Pulmonary artery endothelial cell (primary cell): Measurements from ENCODE around the gene S100A1. TPM values are rescaled to one million over a fixed set of nuclear protein-coding genes. Genes with fewer than 3 reads are reported as not detected.
A peak's percentile ranks its signal among the peaks of the same experiment; 100 is the strongest.

Experiments used
- DNase-seq: peaks from one replicate; pipeline ENCODE4 v3.0.0-alpha.2; 2011; ENCODE audit warnings: low read depth, low spot score
- total RNA-seq: library from RNA; depleted of rRNA; stranded (reverse); fragments of >200 nt; gene quantifications from 2 replicates; pipeline ENCODE4 v1.2.3, GENCODE V29; 2014

Gene S100A1
- total RNA-seq, 1 donor from 2014 or later, result not detected

- DNase-seq, result no peak
Observed at GRCh38 chr1:153610334-153610733, 17.9 kb upstream of the S100A1 start.

GRCh38 chr1:153610811-153611301 lies 17.4 kb upstream of the S100A1 start:
- DNase-seq, result no peak

- DNase-seq, result no peak
Observed at GRCh38 chr1:153611356-153611755, 16.9 kb upstream of the S100A1 start.

- DNase-seq, result no peak
Observed at GRCh38 chr1:153612111-153612754, 16.0 kb upstream of the S100A1 start.

GRCh38 chr1:153612755-153613331 lies 15.4 kb upstream of the S100A1 start, which contains the start of gene S100A16:
S100A16 (minus strand) TSS chr1:153613137; CDS start chr1:153608151, 4,986 bp downstream.
- DNase-seq, result no peak

- no peak for DNase-seq
Observed at GRCh38 chr1:153613406-153613805, 14.8 kb upstream of the S100A1 start.

GRCh38 chr1:153614189-153614900 lies 13.9 kb upstream of the S100A1 start:
- no peak for DNase-seq

GRCh38 chr1:153614906-153615305 lies 13.3 kb upstream of the S100A1 start:
- no peak for DNase-seq

- no peak for DNase-seq
Observed at GRCh38 chr1:153615406-153615805, 12.8 kb upstream of the S100A1 start.

GRCh38 chr1:153616144-153616916 lies 11.9 kb upstream of the S100A1 start, which contains the start of gene S100A14:
S100A14 (minus strand) TSS chr1:153616325; CDS start chr1:153615858, 467 bp downstream.
- DNase-seq, result no peak

- no peak for DNase-seq
Observed at GRCh38 chr1:153616917-153617311, 11.3 kb upstream of the S100A1 start.

- DNase-seq, result no peak
Observed at GRCh38 chr1:153617663-153618062, 10.6 kb upstream of the S100A1 start.

- DNase-seq, result no peak
Observed at GRCh38 chr1:153619171-153619570, 9.1 kb upstream of the S100A1 start.

GRCh38 chr1:153623101-153623500 lies 5.1 kb upstream of the S100A1 start:
- no peak for DNase-seq

- DNase-seq, result no peak
Observed at GRCh38 chr1:153624965-153625611, 3.1 kb upstream of the S100A1 start.

- no peak for DNase-seq
Observed at GRCh38 chr1:153626477-153626903, 1.7 kb upstream of the S100A1 start.

- peak; percentile 84 for DNase-seq
Observed at GRCh38 chr1:153626904-153627714, 1.1 kb upstream of the S100A1 start, which contains the start of gene S100A13. S100A13 (minus strand) TSS chr1:153627505; CDS start chr1:153626472, 1,033 bp downstream.

- DNase-seq, result no peak
Observed at GRCh38 chr1:153628638-153629342, 556 bp downstream of the S100A1 start.

- no peak for DNase-seq
Observed at GRCh38 chr1:153629343-153629665, 1.1 kb downstream of the S100A1 start.
